GM23338 (cell line): ENCODE data around the gene ANKRD37. TPM values are rescaled to one million over a fixed set of nuclear protein-coding genes. Genes with fewer than 3 reads are reported as not detected.

Experiments used
- ATAC-seq: fragments of 200-7000 bp; cut with Tn5 transposase; 3 replicates; pipeline ENCODE4 v1.9.1; 2020
- DNase-seq: peaks from one replicate; pipeline ENCODE4 v3.0.0-alpha.2; 2015; ENCODE audit warnings: low spot score
- H2AFZ ChIP-seq: fragments of 200-600 bp; sonication (generic); 2 replicates; pipeline ENCODE4 v1.8.0; 2016; ENCODE audit warnings: antibody characterized with exemption, mild to moderate bottlenecking, moderate library complexity
- H3F3A ChIP-seq: fragments of 200-600 bp; sonication (generic); replicated peaks from 2 replicates; pipeline ENCODE4 v1.8.0; 2017; ENCODE audit warnings: antibody characterized with exemption, mixed run types, low read depth
- H3K27ac ChIP-seq: fragments of 200-600 bp; sonication (generic); 2 replicates; pipeline ENCODE4 v1.6.1; 2016; ENCODE audit warnings: low read depth
- H3K27me3 ChIP-seq: fragments of 200-600 bp; sonication (generic); 2 replicates; pipeline ENCODE4 v1.8.0; 2016; ENCODE audit warnings: mild to moderate bottlenecking, mixed run types, moderate library complexity; ENCODE audit not compliant: insufficient read depth
- H3K36me3 ChIP-seq: fragments of 200-600 bp; sonication (generic); 2 replicates; pipeline ENCODE4 v1.8.0; 2016; ENCODE audit warnings: mild to moderate bottlenecking; ENCODE audit not compliant: insufficient read depth
- H3K4me1 ChIP-seq: fragments of 200-600 bp; sonication (generic); 2 replicates; pipeline ENCODE4 v1.8.0; 2016; ENCODE audit warnings: mild to moderate bottlenecking, moderate library complexity; ENCODE audit not compliant: insufficient read depth
- H3K4me2 ChIP-seq: fragments of 200-600 bp; sonication (generic); 2 replicates; pipeline ENCODE4 v1.7.1; 2017; ENCODE audit warnings: mixed run types
- H3K4me3 ChIP-seq: fragments of 200-600 bp; sonication (generic); 2 replicates; pipeline ENCODE4 v1.6.1; 2016; ENCODE audit warnings: mixed run types
- H3K79me2 ChIP-seq: fragments of 200-600 bp; sonication (generic); replicated peaks from 2 replicates; pipeline ENCODE4 v1.8.0; 2017; ENCODE audit warnings: mild to moderate bottlenecking; ENCODE audit not compliant: insufficient read depth
- H3K9me2 ChIP-seq: fragments of 200-600 bp; sonication (generic); 2 replicates; pipeline ENCODE4 v1.8.0; 2017; ENCODE audit not compliant: insufficient read depth
- H4K20me1 ChIP-seq: fragments of 200-600 bp; sonication (generic); replicated peaks from 2 replicates; pipeline ENCODE4 v1.8.0; 2017; ENCODE audit warnings: mild to moderate bottlenecking; ENCODE audit not compliant: insufficient read depth
- H3K27ac Mint-ChIP-seq: 2 replicates; pipeline ENCODE4 v1.8.0; 2020; ENCODE audit warnings: inconsistent platforms, mild to moderate bottlenecking, moderate library complexity, mixed read lengths
- H3K27me3 Mint-ChIP-seq: 3 replicates; pipeline ENCODE4 v1.8.0; 2022; ENCODE audit warnings: low read depth, mild to moderate bottlenecking, moderate library complexity, mixed read lengths, inconsistent platforms; ENCODE audit not compliant: insufficient read depth, poor library complexity
- H3K36me3 Mint-ChIP-seq: 3 replicates; pipeline ENCODE4 v1.8.0; 2021; ENCODE audit warnings: low read depth, mild to moderate bottlenecking, inconsistent platforms, moderate library complexity, mixed read lengths
- H3K4me1 Mint-ChIP-seq: 3 replicates; pipeline ENCODE4 v1.8.0; 2020; ENCODE audit warnings: mild to moderate bottlenecking, inconsistent platforms, mixed read lengths
- H3K4me3 Mint-ChIP-seq: 3 replicates; pipeline ENCODE4 v1.8.0; 2021; ENCODE audit warnings: moderate library complexity, mild to moderate bottlenecking, inconsistent platforms, mixed read lengths
- H3K9me3 Mint-ChIP-seq: 3 replicates; pipeline ENCODE4 v1.8.0; 2020; ENCODE audit warnings: moderate library complexity, mild to moderate bottlenecking, inconsistent platforms, mixed read lengths
- CREB1 ChIP-seq: fragments of 250-450 bp; sonication (Bioruptor Pico); IDR thresholded peaks from 2 replicates; pipeline ENCODE4 v1.5.0; 2020; ENCODE audit warnings: low read depth, mild to moderate bottlenecking, moderate library complexity
- EZH2 ChIP-seq: fragments of 200-600 bp; sonication (generic); IDR thresholded peaks from one replicate; pipeline ENCODE4 v1.8.0; 2017; ENCODE audit warnings: antibody characterized with exemption, mild to moderate bottlenecking, low read depth; ENCODE audit not compliant: unreplicated experiment
- EZH2phosphoT487 ChIP-seq: fragments of 200-600 bp; sonication (generic); IDR thresholded peaks from one replicate; pipeline ENCODE4 v1.8.1; 2018; ENCODE audit warnings: antibody characterized with exemption; ENCODE audit not compliant: unreplicated experiment
- JUNB ChIP-seq: IDR thresholded peaks from one replicate; pipeline ENCODE4 v1.6.1; 2016; ENCODE audit warnings: antibody characterized with exemption; ENCODE audit not compliant: unreplicated experiment
- POLR2AphosphoS5 ChIP-seq: IDR thresholded peaks from 2 replicates; pipeline ENCODE4 v1.6.1; 2016; ENCODE audit warnings: antibody characterized with exemption, low read depth
- STAT1 ChIP-seq: IDR thresholded peaks from one replicate; pipeline ENCODE4 v1.6.1; 2016; ENCODE audit warnings: antibody characterized with exemption; ENCODE audit not compliant: unreplicated experiment
- ZNF331 ChIP-seq: fragments of 250-450 bp; sonication (Bioruptor Pico); IDR thresholded peaks from 2 replicates; pipeline ENCODE4 v1.5.0; 2020; ENCODE audit warnings: low read depth, mild to moderate bottlenecking, moderate library complexity
- polyA plus RNA-seq: library from polyadenylated mRNA; unstranded; fragments of >200 nt; fragmentation: Nextera tagmentation; extraction: Ambion mirVana; gene quantifications from 2 replicates; pipeline ENCODE4 v1.2.1, GENCODE V29; 2016
- total RNA-seq: library from RNA; depleted of rRNA; stranded (reverse); fragments of >200 nt; shearing (Covaris generic); gene quantifications from 2 replicates; pipeline ENCODE4 v1.2.3, GENCODE V29; 2014
- TF ChIP-seq, protein P1 (sequence below), 2 experiments: fragments of 200-600 bp in 1 of 2; sonication (generic) in 1 of 2; conservative IDR thresholded peaks; 2 replicates each; pipeline versions ENCODE4 v1.5.1 to v1.6.1; 2016 to 2017; ENCODE audit warnings: antibody characterized with exemption in 2 of 2, low read depth in 2 of 2, mild to moderate bottlenecking in 2 of 2, moderate library complexity in 1 of 2
- TF ChIP-seq, protein P2 (sequence below): fragments of 250-450 bp; sonication (Bioruptor Pico); IDR thresholded peaks from 2 replicates; pipeline ENCODE4 v1.5.0; 2020; ENCODE audit warnings: mild to moderate bottlenecking, moderate library complexity
- TF ChIP-seq, protein P3 (sequence below): IDR thresholded peaks from 2 replicates; pipeline ENCODE4 v1.6.1; 2016; ENCODE audit warnings: antibody characterized with exemption
- TF ChIP-seq, protein P4 (sequence below): IDR thresholded peaks from one replicate; pipeline ENCODE4 v1.6.1; 2018; ENCODE audit warnings: antibody characterized with exemption; ENCODE audit not compliant: unreplicated experiment

Gene ANKRD37
- total and polyA plus RNA-seq, 2 experiments from 2014 or later: 1.8 to 4.9 TPM

DNA sequence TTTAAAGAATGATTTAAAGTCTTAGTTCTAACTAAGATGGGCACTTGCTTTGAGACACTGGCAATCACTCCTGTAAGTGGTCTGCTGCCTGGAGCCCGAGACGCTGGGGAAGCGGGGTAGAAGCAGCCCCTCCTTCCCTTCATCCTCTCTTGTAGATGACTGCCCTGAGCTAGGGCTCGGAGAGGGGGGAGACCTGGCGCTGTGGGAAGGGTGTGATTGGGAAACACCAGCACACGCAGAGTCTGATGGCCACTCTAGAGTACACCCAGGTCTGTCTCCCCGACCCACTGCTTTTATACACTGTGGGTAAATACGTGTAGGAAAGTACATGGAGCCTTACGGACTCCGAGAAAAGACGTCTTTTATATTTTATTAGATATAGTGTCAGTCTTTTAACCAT is 24.9 kb upstream of the ANKRD37 start (continued):
- TF ChIP-seq, protein P1, sequence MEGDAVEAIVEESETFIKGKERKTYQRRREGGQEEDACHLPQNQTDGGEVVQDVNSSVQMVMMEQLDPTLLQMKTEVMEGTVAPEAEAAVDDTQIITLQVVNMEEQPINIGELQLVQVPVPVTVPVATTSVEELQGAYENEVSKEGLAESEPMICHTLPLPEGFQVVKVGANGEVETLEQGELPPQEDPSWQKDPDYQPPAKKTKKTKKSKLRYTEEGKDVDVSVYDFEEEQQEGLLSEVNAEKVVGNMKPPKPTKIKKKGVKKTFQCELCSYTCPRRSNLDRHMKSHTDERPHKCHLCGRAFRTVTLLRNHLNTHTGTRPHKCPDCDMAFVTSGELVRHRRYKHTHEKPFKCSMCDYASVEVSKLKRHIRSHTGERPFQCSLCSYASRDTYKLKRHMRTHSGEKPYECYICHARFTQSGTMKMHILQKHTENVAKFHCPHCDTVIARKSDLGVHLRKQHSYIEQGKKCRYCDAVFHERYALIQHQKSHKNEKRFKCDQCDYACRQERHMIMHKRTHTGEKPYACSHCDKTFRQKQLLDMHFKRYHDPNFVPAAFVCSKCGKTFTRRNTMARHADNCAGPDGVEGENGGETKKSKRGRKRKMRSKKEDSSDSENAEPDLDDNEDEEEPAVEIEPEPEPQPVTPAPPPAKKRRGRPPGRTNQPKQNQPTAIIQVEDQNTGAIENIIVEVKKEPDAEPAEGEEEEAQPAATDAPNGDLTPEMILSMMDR (conservative IDR thresholded peaks at IDR 0.05; ENCODE audit: low read depth in 2 of 2): no peak
- TF ChIP-seq, protein P2, sequence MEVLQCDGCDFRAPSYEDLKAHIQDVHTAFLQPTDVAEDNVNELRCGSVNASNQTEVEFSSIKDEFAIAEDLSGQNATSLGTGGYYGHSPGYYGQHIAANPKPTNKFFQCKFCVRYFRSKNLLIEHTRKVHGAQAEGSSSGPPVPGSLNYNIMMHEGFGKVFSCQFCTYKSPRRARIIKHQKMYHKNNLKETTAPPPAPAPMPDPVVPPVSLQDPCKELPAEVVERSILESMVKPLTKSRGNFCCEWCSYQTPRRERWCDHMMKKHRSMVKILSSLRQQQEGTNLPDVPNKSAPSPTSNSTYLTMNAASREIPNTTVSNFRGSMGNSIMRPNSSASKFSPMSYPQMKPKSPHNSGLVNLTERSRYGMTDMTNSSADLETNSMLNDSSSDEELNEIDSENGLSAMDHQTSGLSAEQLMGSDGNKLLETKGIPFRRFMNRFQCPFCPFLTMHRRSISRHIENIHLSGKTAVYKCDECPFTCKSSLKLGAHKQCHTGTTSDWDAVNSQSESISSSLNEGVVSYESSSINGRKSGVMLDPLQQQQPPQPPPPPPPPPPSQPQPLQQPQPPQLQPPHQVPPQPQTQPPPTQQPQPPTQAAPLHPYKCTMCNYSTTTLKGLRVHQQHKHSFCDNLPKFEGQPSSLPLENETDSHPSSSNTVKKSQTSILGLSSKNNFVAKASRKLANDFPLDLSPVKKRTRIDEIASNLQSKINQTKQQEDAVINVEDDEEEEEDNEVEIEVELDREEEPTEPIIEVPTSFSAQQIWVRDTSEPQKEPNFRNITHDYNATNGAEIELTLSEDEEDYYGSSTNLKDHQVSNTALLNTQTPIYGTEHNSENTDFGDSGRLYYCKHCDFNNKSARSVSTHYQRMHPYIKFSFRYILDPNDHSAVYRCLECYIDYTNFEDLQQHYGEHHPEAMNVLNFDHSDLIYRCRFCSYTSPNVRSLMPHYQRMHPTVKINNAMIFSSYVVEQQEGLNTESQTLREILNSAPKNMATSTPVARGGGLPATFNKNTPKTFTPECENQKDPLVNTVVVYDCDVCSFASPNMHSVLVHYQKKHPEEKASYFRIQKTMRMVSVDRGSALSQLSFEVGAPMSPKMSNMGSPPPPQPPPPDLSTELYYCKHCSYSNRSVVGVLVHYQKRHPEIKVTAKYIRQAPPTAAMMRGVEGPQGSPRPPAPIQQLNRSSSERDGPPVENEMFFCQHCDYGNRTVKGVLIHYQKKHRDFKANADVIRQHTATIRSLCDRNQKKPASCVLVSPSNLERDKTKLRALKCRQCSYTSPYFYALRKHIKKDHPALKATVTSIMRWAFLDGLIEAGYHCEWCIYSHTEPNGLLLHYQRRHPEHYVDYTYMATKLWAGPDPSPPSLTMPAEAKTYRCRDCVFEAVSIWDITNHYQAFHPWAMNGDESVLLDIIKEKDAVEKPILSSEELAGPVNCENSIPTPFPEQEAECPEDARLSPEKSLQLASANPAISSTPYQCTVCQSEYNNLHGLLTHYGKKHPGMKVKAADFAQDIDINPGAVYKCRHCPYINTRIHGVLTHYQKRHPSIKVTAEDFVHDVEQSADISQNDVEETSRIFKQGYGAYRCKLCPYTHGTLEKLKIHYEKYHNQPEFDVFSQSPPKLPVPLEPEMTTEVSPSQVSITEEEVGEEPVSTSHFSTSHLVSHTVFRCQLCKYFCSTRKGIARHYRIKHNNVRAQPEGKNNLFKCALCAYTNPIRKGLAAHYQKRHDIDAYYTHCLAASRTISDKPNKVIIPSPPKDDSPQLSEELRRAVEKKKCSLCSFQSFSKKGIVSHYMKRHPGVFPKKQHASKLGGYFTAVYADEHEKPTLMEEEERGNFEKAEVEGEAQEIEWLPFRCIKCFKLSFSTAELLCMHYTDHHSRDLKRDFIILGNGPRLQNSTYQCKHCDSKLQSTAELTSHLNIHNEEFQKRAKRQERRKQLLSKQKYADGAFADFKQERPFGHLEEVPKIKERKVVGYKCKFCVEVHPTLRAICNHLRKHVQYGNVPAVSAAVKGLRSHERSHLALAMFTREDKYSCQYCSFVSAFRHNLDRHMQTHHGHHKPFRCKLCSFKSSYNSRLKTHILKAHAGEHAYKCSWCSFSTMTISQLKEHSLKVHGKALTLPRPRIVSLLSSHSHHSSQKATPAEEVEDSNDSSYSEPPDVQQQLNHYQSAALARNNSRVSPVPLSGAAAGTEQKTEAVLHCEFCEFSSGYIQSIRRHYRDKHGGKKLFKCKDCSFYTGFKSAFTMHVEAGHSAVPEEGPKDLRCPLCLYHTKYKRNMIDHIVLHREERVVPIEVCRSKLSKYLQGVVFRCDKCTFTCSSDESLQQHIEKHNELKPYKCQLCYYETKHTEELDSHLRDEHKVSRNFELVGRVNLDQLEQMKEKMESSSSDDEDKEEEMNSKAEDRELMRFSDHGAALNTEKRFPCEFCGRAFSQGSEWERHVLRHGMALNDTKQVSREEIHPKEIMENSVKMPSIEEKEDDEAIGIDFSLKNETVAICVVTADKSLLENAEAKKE: no peak
- TF ChIP-seq ZNF331 (CRISPR knock-in tag) (no peak), CREB1 (no peak)

DNA sequence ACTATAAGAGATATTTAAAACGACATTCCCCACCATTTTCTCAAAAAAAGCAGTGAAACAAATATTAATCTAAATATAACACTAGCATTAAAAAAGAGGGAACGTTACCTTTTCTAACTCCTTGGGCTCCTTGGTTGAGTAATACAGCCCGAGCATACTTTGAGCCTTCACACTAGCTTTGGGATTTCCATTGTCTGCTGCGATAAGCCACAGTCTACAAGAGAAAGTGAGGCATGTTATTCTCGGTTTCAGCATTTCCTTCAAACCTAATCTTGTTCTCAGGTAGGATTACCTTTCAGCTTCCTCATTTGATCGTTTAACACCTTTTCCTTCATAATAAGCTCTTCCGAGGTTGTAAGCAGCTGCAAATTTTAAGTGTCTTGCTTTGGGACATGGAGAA is 22.6 kb upstream of the ANKRD37 start:
- Histone ChIP-seq H2AFZ (no peak overlapping the region), H3F3A (no peaks in the 10 kb centered on the region), H4K20me1 (no peaks in the 10 kb centered on the region), H3K36me3 (no peaks in the 10 kb centered on the region), H3K27me3 (no peaks in the 10 kb centered on the region), H3K4me1 (0 out of 2 replicates have a peak, but pooled peaks cover 3% of the 10 kb centered on the region), H3K9me2 (no peaks in the 10 kb centered on the region), H3K27ac (no peak overlapping the region), H3K4me2 (no peak overlapping the region), H3K79me2 (no peaks in the 10 kb centered on the region), H3K4me3 (no peak overlapping the region)
- no peak overlapping the region for H3K4me3 Mint-ChIP-seq
- H3K27ac Mint-ChIP-seq: no peak overlapping the region
- H3K36me3 Mint-ChIP-seq: no peaks in the 10 kb centered on the region; the same call in 2 of the 3 replicates
- ATAC-seq (no peak), DNase-seq (no peak)
- no peaks in the 10 kb centered on the region for H3K9me3 Mint-ChIP-seq
- H3K27me3 Mint-ChIP-seq: no peaks in the 10 kb centered on the region
- peaks cover 10% of the 10 kb centered on the region; the same call in 2 of the 3 replicates for H3K4me1 Mint-ChIP-seq
- TF ChIP-seq JUNB: no peak
- TF ChIP-seq, protein P3, sequence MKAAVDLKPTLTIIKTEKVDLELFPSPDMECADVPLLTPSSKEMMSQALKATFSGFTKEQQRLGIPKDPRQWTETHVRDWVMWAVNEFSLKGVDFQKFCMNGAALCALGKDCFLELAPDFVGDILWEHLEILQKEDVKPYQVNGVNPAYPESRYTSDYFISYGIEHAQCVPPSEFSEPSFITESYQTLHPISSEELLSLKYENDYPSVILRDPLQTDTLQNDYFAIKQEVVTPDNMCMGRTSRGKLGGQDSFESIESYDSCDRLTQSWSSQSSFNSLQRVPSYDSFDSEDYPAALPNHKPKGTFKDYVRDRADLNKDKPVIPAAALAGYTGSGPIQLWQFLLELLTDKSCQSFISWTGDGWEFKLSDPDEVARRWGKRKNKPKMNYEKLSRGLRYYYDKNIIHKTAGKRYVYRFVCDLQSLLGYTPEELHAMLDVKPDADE: no peak
- TF ChIP-seq, protein P1 (conservative IDR thresholded peaks at IDR 0.05; ENCODE audit: low read depth in 2 of 2): no peak
- no peak for TF ChIP-seq EZH2
- TF ChIP-seq EZH2phosphoT487: no peak
- no peak for TF ChIP-seq STAT1
- TF ChIP-seq POLR2AphosphoS5: no peak
- TF ChIP-seq, protein P4, sequence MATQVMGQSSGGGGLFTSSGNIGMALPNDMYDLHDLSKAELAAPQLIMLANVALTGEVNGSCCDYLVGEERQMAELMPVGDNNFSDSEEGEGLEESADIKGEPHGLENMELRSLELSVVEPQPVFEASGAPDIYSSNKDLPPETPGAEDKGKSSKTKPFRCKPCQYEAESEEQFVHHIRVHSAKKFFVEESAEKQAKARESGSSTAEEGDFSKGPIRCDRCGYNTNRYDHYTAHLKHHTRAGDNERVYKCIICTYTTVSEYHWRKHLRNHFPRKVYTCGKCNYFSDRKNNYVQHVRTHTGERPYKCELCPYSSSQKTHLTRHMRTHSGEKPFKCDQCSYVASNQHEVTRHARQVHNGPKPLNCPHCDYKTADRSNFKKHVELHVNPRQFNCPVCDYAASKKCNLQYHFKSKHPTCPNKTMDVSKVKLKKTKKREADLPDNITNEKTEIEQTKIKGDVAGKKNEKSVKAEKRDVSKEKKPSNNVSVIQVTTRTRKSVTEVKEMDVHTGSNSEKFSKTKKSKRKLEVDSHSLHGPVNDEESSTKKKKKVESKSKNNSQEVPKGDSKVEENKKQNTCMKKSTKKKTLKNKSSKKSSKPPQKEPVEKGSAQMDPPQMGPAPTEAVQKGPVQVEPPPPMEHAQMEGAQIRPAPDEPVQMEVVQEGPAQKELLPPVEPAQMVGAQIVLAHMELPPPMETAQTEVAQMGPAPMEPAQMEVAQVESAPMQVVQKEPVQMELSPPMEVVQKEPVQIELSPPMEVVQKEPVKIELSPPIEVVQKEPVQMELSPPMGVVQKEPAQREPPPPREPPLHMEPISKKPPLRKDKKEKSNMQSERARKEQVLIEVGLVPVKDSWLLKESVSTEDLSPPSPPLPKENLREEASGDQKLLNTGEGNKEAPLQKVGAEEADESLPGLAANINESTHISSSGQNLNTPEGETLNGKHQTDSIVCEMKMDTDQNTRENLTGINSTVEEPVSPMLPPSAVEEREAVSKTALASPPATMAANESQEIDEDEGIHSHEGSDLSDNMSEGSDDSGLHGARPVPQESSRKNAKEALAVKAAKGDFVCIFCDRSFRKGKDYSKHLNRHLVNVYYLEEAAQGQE: no peak
